HG03196 (cell line): ENCODE results near the gene PDCD1.

Experiments used
- ATAC-seq: cut with Tn5 transposase; IDR thresholded peaks from one replicate; pipeline ENCODE4 v1.9.1; 2021; ENCODE audit not compliant: unreplicated experiment

The PDCD1 gene

DNA sequence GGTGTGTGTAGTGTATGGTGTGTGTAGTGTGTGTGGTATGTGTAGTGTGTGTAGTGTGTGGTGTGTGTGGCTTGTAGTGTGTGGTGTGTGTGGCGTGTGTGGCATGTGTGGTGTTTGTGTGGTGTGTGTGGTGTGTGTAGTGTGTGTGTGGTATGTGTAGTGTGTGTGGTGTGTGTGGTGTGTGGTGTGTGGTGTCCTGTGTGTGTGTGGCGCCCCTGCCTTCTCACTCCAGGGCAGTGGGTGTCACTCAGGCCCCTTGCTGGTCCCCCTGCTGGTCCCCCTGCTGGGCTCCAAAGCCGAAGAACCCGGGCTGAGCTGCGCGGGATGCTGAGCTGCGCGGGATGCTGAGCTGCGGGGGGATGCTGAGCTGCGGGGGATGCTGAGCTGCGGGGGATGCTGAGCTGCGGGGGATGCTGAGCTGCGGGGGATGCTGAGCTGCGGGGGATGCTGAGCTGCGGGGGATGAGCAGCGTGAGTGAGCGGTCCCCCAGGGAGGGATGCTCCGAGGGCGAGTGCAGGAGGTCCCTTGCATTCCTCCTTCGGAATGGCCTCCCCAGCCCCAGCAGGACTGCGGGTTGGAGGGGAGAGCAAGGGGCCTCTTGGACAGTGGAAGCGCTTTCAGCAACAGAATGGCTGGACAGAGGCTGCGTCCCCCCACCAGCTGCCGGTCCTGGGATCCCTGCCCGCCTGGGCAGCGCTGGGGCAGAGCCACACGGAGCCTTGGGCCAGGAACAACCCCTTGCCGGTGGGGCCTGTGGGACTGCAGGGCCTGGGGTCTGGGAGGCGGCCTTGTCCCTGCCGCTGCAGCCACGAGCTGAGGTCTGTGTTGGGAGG, 7.5 kb upstream of the PDCD1 start:
- no peak for ATAC-seq

DNA sequence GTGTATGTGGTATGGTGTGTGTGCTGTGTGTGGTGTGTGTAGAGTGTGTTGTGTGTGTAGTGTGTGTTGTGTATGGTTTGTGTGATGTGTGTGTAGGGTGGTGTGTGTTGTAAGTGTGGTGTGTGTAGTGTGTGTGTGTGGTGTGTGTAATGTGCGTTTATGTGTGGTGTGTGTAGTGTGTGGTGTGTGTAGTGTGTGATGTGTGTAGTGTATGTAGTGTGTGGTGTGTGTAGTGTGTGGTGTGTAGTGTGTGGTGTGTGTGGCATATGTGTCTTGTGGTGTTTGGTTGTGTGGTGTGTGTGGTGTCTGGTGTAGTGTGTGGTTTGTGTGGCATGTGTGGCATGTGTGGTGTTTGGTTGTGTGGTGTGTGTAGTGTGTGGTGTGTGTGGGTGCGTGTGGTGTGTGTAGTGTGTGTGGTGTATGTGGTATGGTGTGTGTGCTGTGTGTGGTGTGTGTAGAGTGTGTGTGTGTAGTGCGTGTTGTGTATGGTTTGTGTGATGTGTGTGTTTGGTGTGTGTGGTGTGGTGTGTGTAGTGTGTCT, 6.8 kb upstream of the PDCD1 start:
- ATAC-seq: no peak

GRCh38 chr2:241864850-241865213, 6.1 kb upstream of the PDCD1 start:
- no peak for ATAC-seq

DNA sequence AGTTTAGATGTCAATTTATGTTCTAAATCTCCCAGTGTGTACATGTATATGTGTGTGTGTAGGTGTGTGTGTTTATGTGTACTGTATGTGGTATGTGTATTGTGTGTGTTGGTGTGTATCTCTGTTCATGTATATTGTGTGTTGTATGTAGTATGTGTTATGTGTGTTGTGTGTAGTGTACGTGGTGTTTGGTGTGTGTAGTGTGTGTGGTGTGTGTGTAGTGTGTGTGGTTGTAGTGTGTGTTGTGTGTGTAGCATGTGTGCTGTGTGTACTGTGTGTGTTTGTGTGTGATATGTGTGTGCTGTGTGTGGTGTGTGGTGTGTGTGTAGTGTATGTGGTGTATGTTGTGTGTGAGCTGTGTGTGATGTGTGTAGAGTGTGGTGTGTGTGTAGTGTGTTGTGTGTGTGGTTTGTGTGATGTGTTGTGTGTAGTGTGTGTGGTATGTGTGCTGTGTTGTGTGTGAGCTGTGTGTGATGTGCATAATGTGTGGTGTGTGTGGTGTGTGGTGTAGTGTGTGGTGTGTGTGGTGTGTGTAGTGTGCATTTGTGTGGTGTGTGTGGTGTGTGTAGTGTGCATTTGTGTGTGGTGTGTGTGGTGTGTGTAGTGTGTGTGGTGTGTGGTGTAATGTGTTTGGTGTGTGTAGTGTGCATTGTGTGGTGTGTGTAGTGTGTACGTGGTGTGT, 5.6 kb upstream of the PDCD1 start:
- no peak for ATAC-seq

GRCh38 chr2:241863536-241863954, 4.9 kb upstream of the PDCD1 start:
- no peak for ATAC-seq

- no peak for ATAC-seq
Observed at GRCh38 chr2:241862775-241863535, 4.3 kb upstream of the PDCD1 start.

GRCh38 chr2:241862093-241862492, 3.4 kb upstream of the PDCD1 start:
- ATAC-seq: no peak

- ATAC-seq: no peak
Observed at GRCh38 chr2:241861264-241861663, 2.6 kb upstream of the PDCD1 start.

DNA sequence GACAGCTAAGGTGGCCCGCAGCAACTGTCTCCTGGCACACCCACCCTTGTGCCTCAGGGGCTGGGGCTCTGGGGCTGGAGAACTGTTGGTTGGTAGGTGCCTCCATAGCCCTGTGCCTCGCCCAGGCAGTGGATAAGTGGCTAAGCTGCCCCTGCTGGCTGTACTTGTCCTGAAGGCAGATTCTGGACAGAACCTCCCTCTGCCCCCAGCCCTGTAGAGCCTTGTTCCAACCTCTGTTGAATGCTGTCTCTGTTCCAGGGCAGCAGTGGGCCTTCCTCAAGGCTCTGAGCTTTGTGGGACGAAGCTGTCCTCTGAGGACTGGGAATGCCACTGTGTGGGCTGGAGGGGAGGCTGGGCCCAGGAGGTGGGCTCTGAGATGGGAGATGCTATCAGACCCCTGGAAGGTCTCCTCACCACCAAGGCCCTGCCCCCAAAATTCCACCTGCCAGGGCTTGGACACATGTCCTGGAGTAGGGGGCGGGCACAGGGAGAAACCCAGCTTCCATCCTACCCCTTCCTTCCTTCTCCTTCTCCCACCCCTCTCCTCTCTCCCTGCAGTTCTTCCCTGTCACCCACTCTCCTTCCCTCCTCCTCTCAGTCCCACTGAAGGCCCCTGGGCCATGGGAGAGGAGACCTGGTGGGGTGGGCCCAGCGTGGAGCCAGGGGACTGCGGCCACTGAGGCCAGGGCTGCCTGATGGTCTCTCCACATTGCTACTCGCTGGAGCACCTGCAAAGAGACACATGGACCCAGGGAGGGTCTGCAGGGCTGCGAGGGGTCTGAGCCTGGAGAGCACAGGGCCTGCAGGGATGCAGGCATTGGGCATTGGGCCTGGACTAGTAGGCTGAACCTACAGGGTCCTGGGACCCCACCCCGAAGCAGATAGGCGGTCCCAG, 1.7 kb upstream of the PDCD1 start:
- ATAC-seq: no peak

DNA sequence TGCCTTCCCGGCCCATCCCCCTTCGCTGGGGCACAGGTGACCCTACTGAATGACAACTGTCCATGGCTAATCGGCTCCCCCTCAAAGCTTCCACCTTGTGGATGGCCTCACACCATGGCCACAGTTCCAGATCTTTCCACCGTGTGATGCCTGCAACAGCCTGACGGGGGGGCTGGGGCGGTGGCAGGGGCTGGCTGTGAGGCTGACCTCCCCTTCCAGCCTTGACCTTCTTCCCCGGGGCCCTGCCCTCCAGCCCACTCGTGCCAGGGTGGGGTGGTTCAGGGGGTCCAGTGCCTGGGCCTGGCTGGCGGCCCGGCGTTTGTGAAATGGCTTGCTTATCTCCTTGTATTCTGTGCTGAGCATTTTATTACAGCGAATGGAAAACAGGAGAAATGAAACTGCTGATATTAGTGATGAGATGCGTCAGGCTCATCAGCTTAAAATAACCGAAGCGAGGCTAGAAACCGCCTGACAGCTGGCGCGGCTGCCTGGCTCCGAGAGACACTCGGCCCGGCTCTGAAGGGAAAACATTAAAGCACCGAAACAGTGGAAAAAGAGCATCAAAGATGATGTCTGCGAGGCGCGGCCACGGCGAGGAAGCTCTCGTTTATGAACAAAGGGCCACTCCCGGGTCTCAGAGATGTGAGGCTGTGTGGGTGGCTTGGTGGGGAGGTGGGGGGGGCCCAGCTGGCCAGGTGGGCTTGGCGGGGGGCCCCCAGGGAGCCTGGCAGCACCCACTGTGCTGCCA, 916 bp upstream of the PDCD1 start:
- peak; percentile 38 for ATAC-seq

DNA sequence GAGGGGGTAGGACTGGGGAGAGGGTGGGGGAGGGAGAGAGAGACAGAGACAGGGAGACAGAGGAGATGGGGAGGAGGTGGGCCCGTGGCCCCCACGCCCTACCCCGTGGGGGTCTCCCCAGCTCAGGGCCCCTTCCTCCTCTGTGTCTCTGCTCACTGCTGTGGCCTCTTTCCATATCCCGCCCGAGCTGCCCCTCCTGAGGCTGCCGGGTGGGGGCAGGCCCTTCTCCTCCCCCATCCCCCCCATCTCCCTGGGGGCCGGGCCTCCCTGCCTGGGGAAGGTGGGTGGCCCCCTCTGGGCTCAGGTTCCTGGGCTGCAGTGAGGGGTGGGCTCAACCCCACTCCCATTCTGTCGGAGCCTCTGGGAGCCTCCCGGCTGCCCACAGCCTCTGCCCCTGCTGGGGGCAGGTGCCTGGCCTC, 332 bp upstream of the PDCD1 start:
- ATAC-seq: no peak

DNA sequence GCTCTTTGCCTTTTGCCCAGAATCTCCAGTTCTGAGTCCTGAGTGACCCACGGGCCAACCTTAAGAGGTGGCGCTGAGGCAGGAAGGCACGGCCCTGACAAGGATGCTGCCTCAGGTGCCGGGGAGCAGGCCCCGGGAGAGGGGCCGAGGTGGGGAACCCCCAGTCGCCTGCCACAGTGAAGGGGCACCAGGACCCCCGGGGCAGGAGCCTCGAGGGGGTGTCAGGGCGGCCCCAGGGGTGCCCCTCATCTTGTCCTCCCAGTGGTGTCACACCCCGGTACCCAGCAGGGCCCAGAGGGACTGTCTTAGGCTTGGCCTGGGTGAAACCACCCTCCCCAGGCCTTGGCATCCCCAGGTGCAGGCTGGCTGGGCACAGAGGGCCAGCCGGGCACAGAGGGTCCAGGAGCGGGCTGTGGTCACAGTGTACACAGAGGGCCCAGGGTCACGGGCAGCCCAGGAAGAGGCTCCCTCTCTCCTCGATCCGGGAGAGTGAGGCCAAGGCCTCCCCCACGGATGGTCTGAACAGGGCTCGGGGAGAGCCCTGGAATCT, 1.0 kb downstream of the PDCD1 start:
- ATAC-seq: no peak

DNA sequence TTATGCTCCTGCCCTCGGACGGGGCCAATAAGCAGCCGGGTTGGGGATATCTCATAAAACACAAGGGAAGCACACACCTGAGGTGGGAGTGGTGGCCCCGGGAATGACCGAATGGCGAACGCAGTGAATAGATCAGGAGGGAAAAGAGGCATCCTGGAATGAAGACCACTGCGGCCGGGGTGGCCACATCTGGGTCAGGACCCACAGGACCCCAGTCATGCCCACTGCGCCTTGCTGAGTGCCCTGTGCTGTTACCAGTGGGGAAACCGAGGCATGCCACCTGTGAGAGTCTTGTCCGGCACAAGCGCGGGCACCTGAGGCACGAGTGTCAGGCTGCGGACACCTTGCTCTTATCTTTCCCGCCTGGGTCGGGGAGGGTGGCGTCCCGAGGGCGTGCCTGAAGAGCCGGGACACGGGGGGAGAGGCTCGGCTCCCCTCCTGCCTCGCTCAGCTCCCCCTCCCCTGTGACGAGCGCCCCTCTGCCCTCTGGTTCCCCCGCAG, 1.6 kb downstream of the PDCD1 start:
- no peak for ATAC-seq

GRCh38 chr2:241855888-241856422, 2.7 kb downstream of the PDCD1 start:
- ATAC-seq: no peak

GRCh38 chr2:241855245-241855887, 3.3 kb downstream of the PDCD1 start:
- ATAC-seq: no peak

DNA sequence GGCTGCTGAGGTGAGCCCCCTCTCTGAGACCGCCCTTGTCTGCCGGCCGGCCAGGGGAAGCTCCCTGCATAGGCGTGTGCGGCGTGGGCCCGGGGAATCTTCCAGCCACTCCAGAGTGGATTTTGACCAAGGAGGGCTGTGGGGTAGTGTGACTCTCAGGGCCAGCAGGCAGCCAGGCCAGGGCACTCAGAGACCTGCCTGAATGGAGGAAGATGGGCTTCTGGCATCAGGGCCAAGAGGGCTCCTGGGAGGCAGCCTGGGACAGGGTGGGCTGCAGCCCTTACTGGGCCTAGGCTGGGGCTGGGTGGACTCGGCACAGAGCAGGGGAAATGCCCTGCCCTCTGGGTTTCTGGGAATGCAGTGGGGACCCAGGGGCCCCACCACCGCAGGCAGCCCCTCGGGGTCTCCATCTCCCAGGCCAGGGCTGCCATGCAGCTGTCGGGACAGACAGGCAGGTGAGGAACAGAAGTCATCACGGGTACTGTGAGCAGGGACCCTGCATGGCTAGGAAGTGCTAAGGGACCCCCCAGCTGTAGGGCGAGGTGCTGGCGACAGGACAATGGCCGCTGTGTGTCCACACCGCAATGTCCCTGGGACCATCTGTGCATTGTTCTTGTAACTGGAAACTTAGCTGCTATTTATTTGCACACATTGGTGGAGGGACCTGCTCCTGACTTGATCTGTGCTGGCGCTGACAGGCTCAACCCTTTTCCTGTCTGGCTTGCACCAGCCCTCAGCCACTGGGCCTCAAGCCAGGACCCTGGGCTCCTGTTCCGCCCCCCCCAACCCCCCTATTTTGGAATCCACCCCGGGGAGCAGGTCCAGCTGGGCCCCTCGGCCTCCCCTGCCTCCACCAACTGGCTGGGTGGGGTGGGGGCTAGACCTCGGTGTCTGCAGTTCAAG, 4.1 kb downstream of the PDCD1 start:
- no peak for ATAC-seq

DNA sequence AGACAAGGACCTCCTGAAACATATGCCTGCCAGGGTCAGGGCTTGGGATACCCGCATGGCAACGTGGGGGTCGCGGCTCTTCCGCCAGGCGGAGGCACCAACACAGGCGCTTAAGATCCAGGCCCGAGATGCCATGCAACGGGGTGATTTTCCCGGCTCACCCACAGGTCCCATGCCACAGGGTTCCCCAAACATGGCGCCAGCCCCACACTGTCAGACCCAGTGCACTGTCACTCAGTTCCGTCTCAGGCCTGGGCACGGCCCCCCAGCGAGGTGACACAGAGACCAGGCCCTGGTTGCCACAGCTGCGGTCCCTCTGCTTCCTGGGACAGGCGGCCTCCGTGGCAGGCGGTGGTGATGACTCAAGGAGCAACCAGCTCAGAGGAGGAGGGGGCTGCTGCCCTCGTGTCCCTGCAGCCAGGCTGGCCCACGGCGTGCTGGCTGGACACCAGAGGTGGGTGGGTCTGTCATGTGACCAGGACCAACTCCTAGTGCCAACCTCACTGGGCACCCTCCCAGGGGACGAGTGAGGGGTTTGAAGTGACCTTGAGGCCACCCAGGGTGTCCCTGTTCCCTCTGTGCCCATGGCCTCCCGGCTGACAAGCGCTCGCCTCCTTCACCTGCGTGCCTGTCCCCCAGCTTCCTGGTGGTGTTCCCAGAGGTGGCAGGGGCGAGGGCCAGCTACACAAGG, 4.9 kb downstream of the PDCD1 start:
- no peak for ATAC-seq
